ENCODE measurements around the gene RBM42. TPM values are rescaled to one million over a fixed set of nuclear protein-coding genes. Genes with fewer than 3 reads are reported as not detected.
"Not testable (repeated sequence)": the region's sequence is repeated elsewhere in the genome, so short reads cannot be mapped to it uniquely, and the experiment has no call there.

Gene RBM42
- total RNA-seq, 1 experiment from 2014 or later: 93.9 TPM

DNA sequence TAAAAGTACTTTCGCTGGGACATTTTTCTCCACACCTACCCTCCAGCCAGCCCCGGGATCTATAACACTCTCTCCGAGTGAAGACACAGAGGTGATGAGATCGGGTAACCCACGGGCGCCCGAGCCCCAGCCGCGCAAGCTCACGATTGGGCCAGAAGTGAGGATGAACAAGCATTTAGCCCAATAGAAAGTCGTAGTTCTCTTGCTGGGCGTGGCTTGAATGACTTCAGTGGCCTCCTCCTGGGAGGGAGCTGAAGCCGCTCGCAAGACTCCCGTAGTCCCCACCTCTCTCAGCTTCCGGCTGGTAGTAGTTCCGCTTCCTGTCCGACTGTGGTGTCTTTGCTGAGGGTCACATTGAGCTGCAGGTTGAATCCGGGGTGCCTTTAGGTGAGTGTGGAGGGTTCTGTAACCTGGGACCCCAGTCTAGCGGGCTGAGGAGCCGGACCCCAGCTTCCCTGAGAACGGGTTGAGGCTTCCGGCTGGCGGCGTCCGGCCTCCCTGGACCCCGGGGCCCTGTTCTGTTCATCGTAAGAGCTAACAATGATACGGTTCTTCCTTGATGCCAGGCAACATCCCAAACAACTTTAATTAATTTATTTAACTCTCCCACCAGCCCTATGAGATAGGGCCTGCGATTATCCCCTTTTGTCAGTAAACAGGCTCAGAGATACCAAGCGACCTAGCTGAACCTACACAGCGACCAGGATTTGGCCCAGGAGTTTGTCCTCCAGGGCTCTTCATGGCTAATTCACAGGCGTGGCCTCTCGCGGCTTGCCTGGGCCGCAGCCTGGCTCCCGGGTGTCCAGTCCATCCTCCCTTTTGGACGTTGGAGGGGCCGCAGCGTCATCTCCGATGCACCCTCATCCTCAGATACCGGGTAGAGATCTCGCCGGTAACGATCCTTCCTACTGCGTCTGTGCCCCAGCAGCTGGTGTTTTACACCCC lies 19.5 kb downstream of the RBM42 start, which contains the start of gene COX6B1:
TSS of gene COX6B1 (plus strand) at position 307 of the 945 bp plus-strand sequence. CDS start 2,921 bp downstream, outside the sequence.
- peak; percentile 97 for DNase-seq (ENCODE audit: low read depth)

- DNase-seq (ENCODE audit: low read depth): no peak
Measured at GRCh38 chr19:35650581-35650980, 21.7 kb downstream of the RBM42 start.

DNA sequence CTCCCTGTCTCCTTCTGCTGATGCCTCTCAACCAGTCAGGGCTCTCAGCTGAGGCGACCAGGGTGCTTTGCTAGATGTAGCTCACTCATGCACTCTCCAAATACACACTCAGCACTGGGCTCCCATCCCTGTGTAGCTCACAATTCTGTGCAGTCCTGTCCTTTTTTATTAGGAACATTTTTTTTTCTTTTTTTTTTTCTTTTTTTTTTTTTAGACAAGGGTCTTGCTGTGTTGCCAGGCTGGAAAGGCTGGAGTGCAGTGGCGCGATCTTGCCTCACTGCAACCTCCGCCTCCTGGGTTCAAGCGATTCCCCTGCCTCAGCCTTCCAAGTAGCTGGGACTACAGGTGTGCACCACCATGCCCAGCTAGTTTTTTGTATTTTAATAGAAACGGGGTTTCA lies 26.0 kb downstream of the RBM42 start:
- DNase-seq (ENCODE audit: low read depth): not testable (repeated sequence)

- DNase-seq (ENCODE audit: low read depth): no peak
Measured at GRCh38 chr19:35655600-35655999, 26.8 kb downstream of the RBM42 start.

DNA sequence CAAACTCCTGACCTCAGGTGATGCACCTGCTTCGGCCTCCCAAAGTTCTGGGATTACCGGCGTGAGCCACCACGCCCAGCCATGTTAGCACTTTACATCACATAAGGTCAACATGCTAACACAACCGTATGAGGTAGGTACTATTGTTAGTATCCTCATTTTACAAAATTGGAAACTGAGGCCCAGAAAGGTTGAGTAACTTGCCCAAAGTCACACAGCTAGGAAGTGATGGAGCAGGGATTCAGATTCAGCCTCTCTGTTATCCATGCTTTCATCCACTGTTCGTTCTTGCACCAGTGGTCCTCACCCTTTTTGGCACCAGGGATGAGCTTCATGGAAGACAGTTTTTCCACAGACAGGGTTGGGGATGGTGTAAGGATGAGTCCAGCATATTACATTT lies 27.9 kb downstream of the RBM42 start:
- no peak for DNase-seq (ENCODE audit: low read depth)

DNA sequence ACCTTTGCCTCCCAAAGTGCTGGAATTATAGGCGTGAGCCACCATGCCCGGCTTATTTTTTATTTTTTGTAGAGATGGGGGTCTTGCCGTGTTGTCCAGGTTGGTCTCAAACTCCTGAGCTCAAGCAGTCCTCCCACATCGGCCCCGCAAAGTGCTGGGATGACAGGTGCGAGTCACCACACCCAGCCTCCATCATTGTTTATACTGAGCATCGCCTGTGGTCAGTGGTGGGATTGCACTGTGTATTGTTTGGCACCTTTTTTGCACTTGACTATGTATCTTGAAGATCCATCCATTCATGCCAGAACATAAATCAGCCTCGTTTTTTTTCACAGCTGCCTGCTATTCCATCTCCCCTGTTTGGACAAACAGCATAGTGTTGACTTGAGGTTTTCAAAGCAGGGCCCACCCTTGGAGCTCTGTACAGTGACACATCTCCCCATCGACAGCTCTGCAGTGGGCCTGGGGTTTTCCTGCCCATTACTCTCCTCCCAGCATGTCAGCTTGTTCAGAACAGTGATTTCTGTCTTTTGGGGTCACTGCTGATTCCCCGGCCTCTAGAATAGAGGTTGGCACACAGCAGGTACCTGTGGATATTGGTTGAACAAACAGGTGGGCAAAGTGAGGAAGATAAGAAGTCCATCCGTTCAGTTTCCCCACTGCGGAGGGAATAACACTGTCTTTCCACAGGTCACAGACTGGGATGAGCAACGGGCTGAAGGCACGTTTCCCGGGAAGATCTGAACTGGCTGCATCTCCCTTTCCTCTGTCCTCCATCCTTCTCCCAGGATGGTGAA lies 29.3 kb downstream of the RBM42 start:
- DNase-seq (ENCODE audit: low read depth): peak; percentile 62

- DNase-seq (ENCODE audit: low read depth): no peak
Measured at GRCh38 chr19:35661995-35662340, 33.1 kb downstream of the RBM42 start.

DNA sequence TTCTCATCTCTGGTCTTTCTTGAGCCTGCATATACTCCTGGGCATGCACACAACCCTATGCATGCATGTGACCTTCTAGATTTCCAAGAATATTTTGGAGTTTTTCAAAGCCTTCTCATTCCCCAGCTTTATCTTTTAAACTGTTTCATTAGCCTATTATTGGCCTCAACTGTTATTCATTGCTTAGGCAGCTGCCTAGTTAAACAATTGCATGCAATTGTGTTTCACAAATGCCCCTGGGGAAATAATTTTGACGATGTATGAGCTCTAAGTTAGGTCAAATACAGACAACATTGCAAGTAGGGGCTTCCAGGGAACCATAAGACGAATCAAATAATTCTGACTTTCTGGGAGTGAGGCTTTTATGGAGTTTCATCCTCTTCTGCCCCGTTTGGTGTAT lies 35.1 kb downstream of the RBM42 start:
- no peak for DNase-seq (ENCODE audit: low read depth)

DNA sequence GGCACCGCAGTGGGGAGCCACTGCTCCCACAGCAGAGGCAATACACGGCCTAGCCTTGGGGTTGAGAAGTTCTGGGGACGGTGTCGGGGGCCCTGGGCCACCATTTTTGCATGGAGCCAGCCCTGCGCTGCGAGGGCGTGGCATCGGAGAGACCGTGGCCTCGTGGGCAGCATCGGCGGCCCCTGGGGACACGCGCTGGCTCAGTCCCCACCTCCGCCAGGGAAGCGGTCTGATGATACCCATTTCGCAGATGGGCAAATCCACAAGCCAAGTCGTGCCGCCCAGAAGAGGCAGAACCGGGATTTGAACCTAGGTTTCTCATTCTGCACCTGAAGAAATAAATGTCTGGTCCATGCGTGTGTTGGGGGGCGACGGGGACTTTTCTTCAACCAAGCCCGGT lies 36.3 kb downstream of the RBM42 start:
- DNase-seq (ENCODE audit: low read depth): no peak

DNA sequence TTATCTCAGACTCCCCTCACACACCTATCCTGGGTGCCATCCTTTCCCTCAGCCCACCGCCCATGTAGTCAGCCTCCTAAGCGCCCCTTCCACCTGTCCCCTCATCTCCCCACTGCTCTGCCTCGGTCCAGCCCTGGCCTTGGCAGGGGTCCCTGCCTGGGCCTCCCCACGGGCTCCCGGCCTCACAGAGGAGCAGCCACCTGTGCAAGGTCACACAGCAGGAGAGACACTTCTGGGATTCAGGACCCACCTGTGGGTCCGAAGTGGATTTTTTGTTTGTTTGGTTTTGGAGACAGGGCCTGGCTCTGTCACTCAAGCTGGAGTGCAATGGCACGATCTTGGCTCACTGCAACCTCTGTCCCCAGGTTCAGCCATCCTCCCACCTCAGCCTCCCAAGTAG lies 36.8 kb downstream of the RBM42 start:
- DNase-seq (ENCODE audit: low read depth): no peak

DNA sequence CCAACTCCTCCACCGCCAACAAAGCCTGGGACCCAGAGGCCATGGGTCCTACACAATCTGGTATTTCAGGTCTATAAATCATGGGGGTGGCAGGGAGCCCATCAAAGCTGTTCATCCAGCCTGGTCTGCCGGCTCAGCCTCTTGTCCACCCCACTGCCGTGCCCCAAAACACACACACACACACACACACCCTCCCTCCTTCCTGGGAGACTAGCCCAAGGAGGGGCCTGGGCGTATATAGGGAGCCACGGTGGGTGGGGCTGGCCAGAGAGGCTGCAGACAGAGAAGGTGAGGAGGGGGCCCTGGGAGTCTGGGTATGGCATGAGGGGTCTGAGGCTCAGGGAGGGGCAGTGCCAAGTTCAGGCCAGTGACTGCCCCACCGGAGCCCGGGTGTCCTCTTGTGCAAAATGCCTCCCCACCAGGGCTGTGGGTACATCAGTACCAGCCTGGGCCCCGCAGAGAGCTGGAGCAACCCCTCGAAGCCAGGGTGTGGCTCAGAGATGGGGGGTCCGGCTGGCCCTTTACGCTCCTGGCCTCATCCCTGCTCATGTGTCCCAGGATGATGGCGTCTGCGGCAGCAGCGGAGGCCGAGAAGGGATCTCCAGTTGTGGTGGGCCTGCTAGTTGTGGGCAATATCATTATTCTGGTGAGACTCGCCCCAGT lies 37.5 kb downstream of the RBM42 start, which contains the start of gene UPK1A:
TSS of gene UPK1A (plus strand) at position 267 of the 663 bp plus-strand sequence. CDS start at position 563, 296 bp downstream.
- no peak for DNase-seq (ENCODE audit: low read depth)

DNA sequence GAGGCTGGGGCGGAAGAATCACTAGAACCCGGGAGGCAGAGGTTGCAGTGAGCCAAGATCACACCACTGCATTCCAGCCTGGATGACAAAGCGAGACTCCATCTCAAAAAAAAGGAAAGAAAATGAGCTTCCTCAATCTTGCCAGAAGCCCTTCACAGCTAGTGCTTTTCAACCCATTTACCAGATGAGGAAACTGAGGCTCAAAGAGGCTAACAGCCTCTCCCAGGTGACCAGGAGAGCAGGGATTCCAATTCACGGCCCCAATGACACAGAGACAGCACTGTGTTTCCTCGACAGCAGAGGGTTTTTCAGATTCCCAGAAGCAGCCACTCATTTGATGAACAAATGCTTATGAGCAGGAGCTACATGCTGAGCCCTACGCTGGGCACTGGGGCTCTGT lies 40.7 kb downstream of the RBM42 start:
- no peak for DNase-seq (ENCODE audit: low read depth)

DNA sequence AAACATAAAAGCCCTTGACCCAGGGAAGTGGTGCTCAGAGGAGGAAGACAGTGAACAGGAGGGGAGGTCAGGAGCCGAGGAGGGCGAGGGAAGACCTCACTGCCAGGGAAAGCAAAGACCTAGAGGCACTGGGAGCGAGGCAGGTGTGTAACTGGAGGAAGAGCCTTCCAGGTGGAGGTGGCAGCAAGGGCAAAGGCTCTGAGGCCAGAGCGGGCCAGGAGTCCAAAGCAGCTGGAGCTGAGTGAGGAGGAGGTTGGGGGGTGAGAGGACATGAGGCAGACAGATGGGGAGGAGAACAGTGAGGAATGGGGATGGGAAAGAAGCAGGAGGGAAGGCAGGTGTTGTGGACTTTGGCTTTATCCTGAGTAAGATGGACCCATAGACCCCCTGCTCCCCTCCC lies 41.1 kb downstream of the RBM42 start:
- DNase-seq (ENCODE audit: low read depth): no peak

GRCh38 chr19:35670686-35671085 lies 41.9 kb downstream of the RBM42 start:
- no peak for DNase-seq (ENCODE audit: low read depth)

- no peak for DNase-seq (ENCODE audit: low read depth)
Measured at GRCh38 chr19:35671818-35672217, 43.0 kb downstream of the RBM42 start.

- peak; percentile 56 for DNase-seq (ENCODE audit: low read depth)
Measured at GRCh38 chr19:35673121-35673804, 44.4 kb downstream of the RBM42 start.

DNA sequence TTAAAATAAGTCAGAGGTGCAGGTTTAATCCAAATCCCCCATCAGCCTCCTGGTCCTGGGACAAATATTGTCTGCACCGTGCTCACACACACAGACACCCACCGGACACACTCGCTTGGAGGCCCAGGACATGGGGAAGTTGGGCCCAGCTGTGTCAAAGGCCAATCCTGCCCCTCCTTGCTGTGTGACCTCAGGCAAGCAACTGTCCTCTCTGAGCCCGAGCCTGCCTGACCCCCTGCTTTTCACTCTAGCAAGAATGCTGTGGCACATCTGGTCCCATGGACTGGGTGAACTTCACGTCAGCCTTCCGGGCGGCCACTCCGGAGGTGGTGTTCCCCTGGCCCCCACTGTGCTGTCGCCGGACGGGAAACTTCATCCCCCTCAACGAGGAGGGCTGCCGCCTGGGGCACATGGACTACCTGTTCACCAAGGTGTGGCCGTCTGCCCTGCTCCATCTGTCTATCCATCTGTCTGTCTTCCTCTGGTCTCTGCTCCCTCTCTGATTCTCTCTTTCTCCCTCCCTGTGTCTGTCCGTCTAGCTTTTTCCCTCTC lies 46.8 kb downstream of the RBM42 start:
- no peak for DNase-seq (ENCODE audit: low read depth)
